Sigmoid colon (tissue), 7 donors: ENCODE measurements around the gene DPY19L3. TPM values are rescaled to one million over a fixed set of nuclear protein-coding genes. Genes with fewer than 3 reads are reported as not detected.
"Not testable (repeated sequence)": the region's sequence is repeated elsewhere in the genome, so short reads cannot be mapped to it uniquely, and the experiment has no call there.

ENCODE experiments used
- DNase-seq: peaks from one replicate; pipeline ENCODE4 v3.0.0-alpha.2; 2019
- H3K27ac ChIP-seq, 4 donors: fragments of 200-600 bp; sonication (generic); one replicate each; pipeline ENCODE4 v1.5.1; 2016 to 2019; ENCODE audit warnings: mild to moderate bottlenecking in 1 of 4
- H3K27me3 ChIP-seq, 3 donors: fragments of 200-600 bp; sonication (generic); one replicate each; pipeline ENCODE4 v1.5.1; 2019; ENCODE audit warnings: mild to moderate bottlenecking in 1 of 3
- H3K36me3 ChIP-seq, 4 donors: fragments of 200-600 bp; sonication (generic); one replicate each; pipeline ENCODE4 v1.5.1; 2016 to 2019
- H3K4me1 ChIP-seq, 4 donors: fragments of 200-600 bp; sonication (generic); one replicate each; pipeline ENCODE4 v1.5.1; 2017 to 2019
- H3K4me3 ChIP-seq, 4 donors: fragments of 200-600 bp; sonication (generic); one replicate each; pipeline ENCODE4 v1.5.1; 2017 to 2019; ENCODE audit warnings: mild to moderate bottlenecking in 2 of 4, moderate library complexity in 1 of 4
- H3K9me3 ChIP-seq, 4 donors: fragments of 200-600 bp in 3 of 4; sonication (generic) in 3 of 4; one replicate each; pipeline versions ENCODE4 v1.5.1 to v1.6.1; 2013 to 2019
- CTCF ChIP-seq, 4 experiments: fragments of 450-650 bp in 3 of 4; fragments of 200-600 bp in 1 of 4; IDR thresholded peaks; one replicate each; pipeline ENCODE4 v1.5.1; 2016 to 2019; ENCODE audit warnings: antibody characterized with exemption in 4 of 4, mild to moderate bottlenecking in 3 of 4, moderate library complexity in 2 of 4
- EP300 ChIP-seq, 4 donors: sonication (generic); formaldehyde crosslinking; IDR thresholded peaks; one replicate each; pipeline ENCODE4 v1.6.1; 2017; ENCODE audit warnings: antibody characterized with exemption in 4 of 4
- POLR2A ChIP-seq, 2 donors: fragments of 450-650 bp; IDR thresholded peaks; one replicate each; pipeline ENCODE4 v1.6.1; 2016; ENCODE audit warnings: antibody characterized with exemption in 2 of 2, mild to moderate bottlenecking in 2 of 2, moderate library complexity in 2 of 2
- POLR2AphosphoS5 ChIP-seq, 4 donors: sonication (generic); formaldehyde crosslinking; IDR thresholded peaks; one replicate each; pipeline ENCODE4 v1.6.1; 2017; ENCODE audit warnings: antibody characterized with exemption in 4 of 4
- WGBS, 2 donors: extraction: QIAGEN DNeasy Blood & Tissue Kit; methylation state at CpG; one replicate each; pipeline ENCODE4 v1.1.7; 2013; 5-methylcytosine and 5-hydroxymethylcytosine counted together
- intact Hi-C: fragments of 100-400 bp; cut with DNase I; formaldehyde crosslinking; loops from one replicate; pipeline ENCODE4 v1.15.1; 2023
- polyA plus RNA-seq, 3 donors: library from polyadenylated mRNA; stranded (reverse); fragments of 200-250 nt; gene quantifications; one replicate each; pipeline ENCODE4 v1.2.3, GENCODE V29; 2013
- total RNA-seq, 4 donors: library from RNA; depleted of rRNA; stranded (reverse); fragments of >200 nt; gene quantifications; one replicate each; pipeline ENCODE4 v1.1.0, GENCODE V29; 2016
- donor health status: healthy with polysubstance abuse.
- donor health status: Bipolar disorder and iron deficiency.
- donor health status: healthy.

Gene DPY19L3
- total and polyA plus RNA-seq, 7 donors = 1.2 to 33.5 (median 11.4) TPM

DNA sequence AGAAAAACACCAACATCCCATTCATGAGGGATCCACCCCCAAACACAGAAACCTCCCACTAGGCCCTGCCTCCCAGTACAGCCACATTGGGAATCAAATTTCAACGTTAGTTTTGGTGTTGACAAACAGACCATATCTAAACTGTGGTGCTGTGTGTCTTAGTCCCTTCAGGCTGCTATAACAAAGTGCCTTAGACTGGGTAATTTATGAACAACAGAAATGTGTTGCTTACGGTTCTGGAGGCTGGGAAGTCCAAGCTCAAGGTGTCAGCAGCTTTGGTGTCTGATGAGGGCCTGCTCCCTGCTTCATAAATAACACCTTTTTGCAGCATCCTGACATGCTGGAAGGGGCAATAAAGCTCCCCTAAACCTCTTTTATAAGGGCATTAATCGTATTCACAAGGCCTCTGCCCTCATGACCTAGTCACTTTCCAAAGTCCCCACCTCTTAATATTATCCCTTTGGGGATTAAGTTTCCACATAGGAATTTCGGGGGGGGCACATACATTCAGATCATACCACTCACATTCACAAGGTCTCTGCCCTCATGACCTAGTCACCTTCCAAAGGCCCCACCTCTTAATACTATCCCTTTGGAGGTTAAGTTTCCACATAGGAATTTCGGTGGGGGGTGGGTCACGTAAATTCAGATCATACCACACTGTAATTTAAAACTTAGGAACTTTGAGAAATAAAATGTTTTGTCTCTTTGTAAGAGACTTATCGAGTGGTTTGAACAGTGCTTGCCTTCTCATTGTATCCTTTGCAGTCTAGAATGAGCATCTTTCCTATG is 32.6 kb upstream of the DPY19L3 start:
- WGBS, 2 donors = 93% methylated on average over 7 of the region's 7 CpGs
- Histone ChIP-seq H3K4me1 (peaks cover 0 to 27% (median 22%) of the 10 kb centered on the region in 4 donors), H3K27ac (peak overlapping the region; percentile 52 to 74 (median 66)), H3K36me3 (peaks cover 0 to 21% (median 2%) of the 10 kb centered on the region in 4 donors), H3K9me3 (no peaks in the 10 kb centered on the region), H3K27me3 (no peaks in the 10 kb centered on the region), H3K4me3 (no peak overlapping the region)
- TF ChIP-seq POLR2A (IDR thresholded peaks at IDR 0.05) (no peak), CTCF (IDR thresholded peaks at IDR 0.05) (no peak), POLR2AphosphoS5 (IDR thresholded peaks at IDR 0.05) (no peak), EP300 (IDR thresholded peaks at IDR 0.05) (no peak)
- intact Hi-C loops = loop anchor here (2.0 to 5.0 kb wide), 2 partner anchors 28 to 34 kb away; partner anchors contain the start of genes DPY19L3 and ZNF507
- no peak for DNase-seq

DNA sequence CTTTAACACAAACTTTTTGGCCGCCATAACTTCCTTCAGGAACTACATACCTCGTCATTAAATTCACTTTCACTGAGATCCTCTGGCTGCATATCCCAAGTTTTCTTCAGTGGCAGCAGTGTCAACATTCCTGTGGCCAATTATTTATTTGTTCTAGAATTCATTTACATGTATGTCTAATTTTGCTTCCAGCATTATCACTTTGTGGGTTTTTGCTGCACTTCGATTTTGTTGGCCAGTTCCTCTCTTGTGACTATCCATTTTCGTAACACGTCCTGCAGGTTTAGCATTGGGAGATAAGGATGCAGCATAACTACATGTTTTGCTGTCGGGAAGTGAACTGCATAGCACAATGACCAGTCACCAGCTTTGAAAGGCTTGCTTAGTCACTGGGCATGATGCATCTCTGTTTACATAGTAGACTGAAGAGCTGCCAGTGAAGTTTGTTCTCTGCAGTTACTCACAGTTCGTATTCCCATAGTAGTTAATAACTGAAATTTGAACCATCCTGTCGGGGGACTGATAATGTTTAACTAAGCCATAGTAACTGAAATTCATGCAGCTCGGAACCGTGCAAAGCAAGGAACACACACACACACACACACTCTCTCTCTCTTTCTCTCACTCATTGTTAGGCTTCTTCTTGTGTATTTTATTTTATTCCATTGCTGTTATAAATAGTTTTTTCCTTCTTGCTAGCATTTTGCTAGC is 31.8 kb upstream of the DPY19L3 start:
- no peaks in the 10 kb centered on the region for H3K27me3 ChIP-seq
- WGBS, 2 donors = 20 to 58% methylated on average over 10 of the region's 10 CpGs
- H3K4me3 ChIP-seq = no peak overlapping the region
- peaks cover 0 to 28% (median 2%) of the 10 kb centered on the region in 4 donors for H3K36me3 ChIP-seq
- intact Hi-C loops = loop anchor here (2.0 to 5.0 kb wide), 2 partner anchors 29 to 34 kb away; partner anchors contain the start of genes DPY19L3 and ZNF507
- H3K9me3 ChIP-seq = no peaks in the 10 kb centered on the region
- H3K27ac ChIP-seq = peak overlapping the region; percentile 52 to 74 (median 66)
- DNase-seq = no peak
- peaks cover 0 to 22% (median 20%) of the 10 kb centered on the region in 4 donors for H3K4me1 ChIP-seq
- TF ChIP-seq POLR2AphosphoS5 (IDR thresholded peaks at IDR 0.05) = peak; percentile 23 to 84 (median 78)
- TF ChIP-seq CTCF (IDR thresholded peaks at IDR 0.05) = no peak
- peak in 2 of 4 donors; percentile 56 to 68 for TF ChIP-seq EP300 (IDR thresholded peaks at IDR 0.05)
- TF ChIP-seq POLR2A (IDR thresholded peaks at IDR 0.05) = no peak

- intact Hi-C loops = loop anchor here (5.0 kb wide), 1 partner anchor 33 kb away; the partner anchor contains the start of gene DPY19L3
- not testable (repeated sequence) for H3K4me3 ChIP-seq, DNase-seq, H3K27me3 ChIP-seq, H3K9me3 ChIP-seq
- Histone ChIP-seq H3K27ac (peak overlapping the region; percentile 52 to 74 (median 66)), H3K4me1 (peaks cover 0 to 22% (median 20%) of the 10 kb centered on the region in 4 donors), H3K36me3 (peaks cover 0 to 28% (median 2%) of the 10 kb centered on the region in 4 donors)
- 88 to 95% methylated on average over 3 of the region's 3 CpGs for WGBS, 2 donors
Measured at GRCh38 chr19:32374362-32374761, 31.2 kb upstream of the DPY19L3 start.

DNA sequence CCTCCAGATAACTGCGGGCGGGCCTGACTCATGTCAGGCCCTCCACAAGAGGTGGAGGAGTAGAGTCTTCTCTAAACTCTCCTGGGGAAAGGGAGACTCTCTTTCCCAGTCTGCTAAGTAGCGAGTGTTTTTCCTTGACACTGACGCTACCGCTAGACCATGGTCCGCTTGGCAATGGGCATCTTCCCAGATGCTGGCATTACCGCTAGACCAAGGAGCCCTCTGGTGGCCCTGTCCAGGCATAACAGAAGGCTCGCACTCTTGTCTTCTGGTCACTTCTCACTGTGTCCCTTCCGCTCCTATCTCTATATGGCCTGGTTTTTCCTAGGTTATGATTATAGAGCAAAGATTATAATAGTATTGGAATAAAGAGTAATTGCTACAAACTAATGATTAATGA is 28.5 kb upstream of the DPY19L3 start:
- H3K4me3 ChIP-seq, intact Hi-C loops, H3K27ac ChIP-seq, DNase-seq, H3K27me3 ChIP-seq, H3K9me3 ChIP-seq: not testable (repeated sequence)
- Histone ChIP-seq H3K36me3 (peaks cover 0 to 48% (median 4%) of the 10 kb centered on the region in 4 donors), H3K4me1 (peaks cover 0 to 22% (median 20%) of the 10 kb centered on the region in 4 donors)
- TF ChIP-seq CTCF (IDR thresholded peaks at IDR 0.05) = peak in 1 of 4 experiments; percentile 16
- 97 to 98% methylated on average over 9 of the region's 9 CpGs for WGBS, 2 donors

- Histone ChIP-seq H3K27me3 (no peaks in the 10 kb centered on the region), H3K27ac (no peak overlapping the region), H3K4me1 (peaks cover 0 to under 1% (median 0%) of the 10 kb centered on the region in 4 donors), H3K9me3 (no peaks in the 10 kb centered on the region), H3K36me3 (peaks cover 0 to 69% (median 11%) of the 10 kb centered on the region in 4 donors), H3K4me3 (no peak overlapping the region)
- DNase-seq = no peak
- TF ChIP-seq EP300 (IDR thresholded peaks at IDR 0.05) (no peak), POLR2A (IDR thresholded peaks at IDR 0.05) (no peak), CTCF (IDR thresholded peaks at IDR 0.05) (no peak), POLR2AphosphoS5 (IDR thresholded peaks at IDR 0.05) (no peak)
- intact Hi-C loops = no loop called here
- WGBS, 2 donors = 21 to 76% methylated on average over 3 of the region's 3 CpGs
Measured at GRCh38 chr19:32380269-32380668, 25.3 kb upstream of the DPY19L3 start.
